G401 (cell line): ENCODE data around the gene ZAR1L. TPM values are rescaled to one million over a fixed set of nuclear protein-coding genes. Genes with fewer than 3 reads are reported as not detected.

Source experiments
- DNase-seq: peaks from one replicate; pipeline ENCODE4 v3.0.0-alpha.2; 2015; ENCODE audit warnings: low spot score
- in situ Hi-C: cut with HindIII; loops from 2 replicates; pipeline ENCODE4 v1.10.0; 2016; ENCODE audit warnings: low sequenced_read_pairs, mixed read lengths
- total RNA-seq: library from RNA; depleted of rRNA; stranded (reverse); fragments of >200 nt; shearing (Covaris generic); gene quantifications from 2 replicates; pipeline ENCODE4 v1.2.3, GENCODE V29; 2014

Gene ZAR1L
- total RNA-seq, 1 experiment from 2014 or later, result not detected

DNA sequence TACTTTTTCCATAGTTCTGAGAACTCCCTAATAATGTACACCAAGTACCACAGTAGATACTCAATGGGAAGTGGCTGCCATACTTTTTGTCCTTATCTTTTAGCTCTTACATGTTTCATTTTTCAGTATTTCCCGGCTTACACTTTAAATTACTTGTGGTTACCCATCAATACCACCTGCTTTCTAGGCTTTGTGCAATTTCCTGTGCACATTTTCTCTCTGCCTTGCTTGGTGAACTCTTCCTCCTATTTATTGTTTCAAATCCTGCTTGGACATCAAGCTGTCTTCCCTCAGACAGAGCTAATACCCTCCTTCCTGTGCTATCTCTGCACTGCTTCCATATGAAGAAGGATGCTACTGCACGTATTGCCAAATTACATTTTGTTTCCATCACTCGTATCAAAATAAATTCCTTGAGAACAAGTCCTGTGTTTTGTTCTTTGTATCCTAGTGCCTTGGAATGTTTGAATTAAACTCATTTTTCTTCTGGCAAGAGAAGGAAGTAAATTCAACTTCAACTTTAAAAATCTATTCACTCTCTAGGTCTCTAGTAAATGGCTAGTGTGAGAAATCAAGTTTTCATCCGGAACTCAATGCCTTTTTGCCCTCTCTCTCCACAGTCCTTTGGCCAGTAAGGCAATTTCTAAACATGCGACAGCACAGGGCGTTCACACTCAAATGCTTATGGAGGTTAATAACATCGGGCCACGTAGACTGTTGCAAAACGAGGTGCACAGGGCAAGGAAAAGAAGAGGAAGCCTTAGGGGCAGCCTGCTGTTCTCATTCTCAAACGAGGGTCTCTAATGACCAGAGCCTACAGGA, 5.6 kb downstream of the ZAR1L start:
- DNase-seq, result no peak
- in situ Hi-C loops, result no loop called here

DNA sequence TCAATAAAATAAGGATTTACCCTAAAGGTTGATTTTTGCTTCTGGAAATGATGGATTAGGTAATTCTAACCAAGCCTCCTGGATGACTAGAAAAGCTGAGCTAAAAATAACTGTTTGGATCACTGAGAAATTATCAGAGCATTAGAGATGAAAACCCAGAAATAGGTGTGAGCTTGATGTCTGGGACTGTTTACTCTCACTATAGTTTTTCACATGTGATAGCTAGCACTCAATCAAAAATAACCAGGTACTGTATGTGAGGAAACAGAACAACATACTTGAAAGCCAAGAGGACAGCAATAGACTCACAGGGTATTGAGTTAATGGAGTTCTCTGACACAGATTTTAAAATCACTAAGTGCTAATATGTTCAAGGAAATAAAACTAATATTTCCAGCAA, 9.5 kb downstream of the ZAR1L start:
- DNase-seq, result no peak
- in situ Hi-C loops, result no loop called here

DNA sequence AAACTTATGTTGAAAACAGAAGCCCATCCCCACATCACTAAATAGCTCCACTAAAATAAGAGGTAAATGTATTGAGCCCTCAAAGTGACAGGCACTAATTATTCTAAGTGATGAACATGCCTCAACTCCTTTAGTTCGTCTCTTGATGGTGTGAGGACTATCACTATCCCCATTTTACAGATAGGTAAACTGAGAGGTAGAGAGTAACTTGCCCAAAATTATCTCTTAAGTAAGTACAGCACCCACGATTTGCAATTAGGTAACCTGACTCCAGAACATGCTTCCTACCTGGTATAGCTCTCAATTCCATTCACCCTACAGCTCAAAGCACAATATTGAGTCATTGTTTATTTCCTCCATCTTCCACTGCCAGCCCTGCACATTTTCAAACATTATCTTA, 12.7 kb downstream of the ZAR1L start:
- in situ Hi-C loops, result no loop called here
- DNase-seq, result no peak

DNA sequence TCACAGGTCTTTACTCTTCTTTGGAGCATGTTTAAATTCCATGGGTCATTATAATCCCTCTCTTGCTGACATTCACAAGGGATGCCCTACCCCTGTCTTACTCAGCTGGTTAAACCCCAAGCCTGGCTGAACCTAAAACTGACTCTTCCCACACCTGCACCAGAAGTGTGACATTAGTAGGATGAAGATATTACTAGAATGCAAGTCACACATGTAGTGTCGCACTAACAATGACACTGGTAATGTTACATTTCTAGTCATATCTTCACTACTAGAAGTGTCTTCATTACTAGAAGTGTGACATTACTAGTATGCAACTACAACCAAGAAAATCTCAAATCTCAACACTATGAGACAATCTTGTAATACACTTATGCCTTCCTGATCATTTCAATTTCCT, 14.2 kb downstream of the ZAR1L start:
- no peak for DNase-seq
- in situ Hi-C loops, result no loop called here

DNA sequence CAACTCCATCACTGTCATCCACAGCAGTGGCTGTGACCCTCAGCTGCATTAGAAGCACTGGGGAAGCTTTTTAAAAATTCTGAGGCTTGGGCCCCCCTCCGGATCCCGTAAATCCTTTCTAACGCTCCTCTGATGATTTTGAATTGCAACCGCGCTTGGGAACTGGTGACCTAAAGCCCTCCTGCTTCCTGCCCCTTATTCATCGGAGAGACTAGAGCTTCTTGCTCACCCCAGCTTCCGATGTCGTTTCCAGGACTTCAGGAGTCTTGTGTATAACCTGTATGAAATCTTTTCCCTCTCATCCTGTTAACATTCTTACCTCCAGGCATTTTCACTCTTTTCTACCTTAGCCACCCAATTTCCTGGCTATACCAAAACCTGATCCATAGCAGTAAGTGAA, 14.8 kb downstream of the ZAR1L start:
- in situ Hi-C loops, result no loop called here
- DNase-seq, result no peak

DNA sequence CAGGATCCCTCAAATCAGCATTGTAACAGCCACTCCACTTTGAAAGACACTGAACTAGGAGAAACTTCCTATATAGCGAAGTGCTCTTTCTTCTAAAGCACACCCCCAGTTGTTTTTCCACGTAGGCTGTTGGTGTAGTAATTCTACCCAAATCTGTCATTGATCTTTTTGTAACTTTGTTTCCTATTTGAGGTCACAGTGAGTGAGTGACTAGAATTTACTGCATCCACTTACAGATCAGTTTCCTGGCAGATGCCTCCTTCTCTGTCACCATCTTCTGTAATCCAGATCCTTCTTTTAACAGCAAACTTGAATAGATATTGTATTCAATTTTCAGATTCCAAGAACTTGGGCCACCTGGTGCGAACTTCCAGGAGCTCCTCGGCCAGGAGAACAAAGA, 15.3 kb downstream of the ZAR1L start:
- DNase-seq, result no peak
- in situ Hi-C loops, result no loop called here

DNA sequence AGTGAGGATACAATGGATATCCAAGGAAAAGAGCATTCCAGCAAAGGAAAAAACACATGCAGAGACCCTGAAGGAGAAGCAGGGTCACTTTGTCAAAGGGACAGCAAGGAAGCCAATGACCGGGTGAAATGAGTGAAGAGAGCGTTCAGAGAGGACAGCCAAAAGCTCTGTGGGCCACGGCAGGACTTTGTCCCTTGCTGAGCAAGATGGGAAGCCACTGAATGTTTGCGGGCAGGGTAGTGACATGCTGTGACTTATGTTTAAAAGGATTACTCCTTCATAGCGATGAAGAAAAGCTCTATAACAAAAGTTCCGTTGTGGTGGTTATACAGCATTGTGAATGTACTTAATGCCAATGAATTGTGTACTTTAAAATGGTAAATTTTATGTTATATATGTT, 16.5 kb downstream of the ZAR1L start:
- no peak for DNase-seq
- in situ Hi-C loops, result no loop called here

DNA sequence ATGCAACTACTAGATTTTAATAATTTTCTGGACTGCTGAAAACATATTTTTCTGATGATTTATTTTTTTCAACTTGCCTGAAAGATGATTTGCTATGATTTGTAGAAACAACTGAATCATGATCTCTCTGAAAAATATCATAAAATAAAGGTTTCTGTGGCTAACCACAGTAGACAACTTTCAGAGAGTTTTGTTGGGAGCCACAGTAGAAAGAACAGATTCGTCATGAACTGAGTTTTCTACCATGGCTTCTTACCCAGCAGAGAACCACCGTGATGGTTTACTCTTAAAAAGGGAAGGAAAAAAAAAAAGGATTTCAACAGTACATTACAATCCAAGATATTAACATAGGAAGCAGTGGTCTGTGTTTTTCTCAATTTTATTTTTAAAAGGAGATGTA, 18.0 kb downstream of the ZAR1L start:
- in situ Hi-C loops, result no loop called here

DNA sequence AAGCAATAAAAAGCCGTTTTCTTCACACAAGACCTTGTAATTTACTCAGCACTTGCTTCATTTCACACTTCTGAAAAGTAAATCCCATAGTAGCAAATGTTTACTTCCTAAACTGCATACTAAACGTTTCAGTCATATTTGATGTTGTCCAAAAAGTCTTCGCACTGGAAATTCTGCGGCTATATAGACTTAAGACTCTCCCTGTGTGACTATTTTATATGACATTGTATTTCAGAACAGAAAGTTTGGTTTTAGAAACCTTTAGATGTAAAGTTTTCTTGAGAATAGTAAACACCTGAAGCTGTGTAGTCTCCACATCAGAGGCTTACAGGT, 29.6 kb downstream of the ZAR1L start:
- no peak for DNase-seq
- in situ Hi-C loops, result no loop called here

More for the DNA sequence above, 18.0 kb downstream of the ZAR1L start:
- no peak for DNase-seq

DNA sequence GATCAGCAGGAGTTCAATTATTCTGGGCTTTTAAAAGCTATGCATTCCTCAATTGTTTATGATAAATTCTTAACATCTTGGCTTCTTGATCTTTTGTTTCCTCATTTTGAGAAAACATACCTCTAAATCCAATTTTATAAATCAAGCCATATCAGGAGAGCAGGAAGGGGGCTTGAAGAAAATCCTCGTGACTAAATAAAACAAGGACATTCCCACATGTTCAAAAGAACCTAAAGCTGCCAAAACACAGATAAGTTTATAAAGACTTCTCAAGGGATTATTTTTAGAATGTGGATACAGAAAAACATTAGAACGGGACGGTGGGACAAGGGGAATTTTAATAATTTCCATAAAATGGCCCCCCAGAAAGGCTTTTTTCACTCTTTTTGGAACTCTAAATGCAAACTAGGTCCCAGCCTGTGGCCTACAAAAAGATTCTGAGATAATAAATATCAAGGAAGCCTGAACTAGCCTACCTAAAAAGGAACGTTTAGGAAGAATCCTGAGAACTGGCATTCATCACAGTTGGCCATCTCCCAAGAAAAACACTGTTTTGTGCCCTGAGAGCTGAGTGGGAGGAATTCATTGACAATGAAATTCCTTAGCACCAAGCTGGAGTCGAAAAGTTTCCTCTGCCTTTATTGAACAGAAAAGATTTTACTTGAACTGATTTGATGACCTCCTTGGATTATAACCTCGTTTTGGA, 30.1 kb downstream of the ZAR1L start:
- in situ Hi-C loops, result no loop called here
- DNase-seq, result no peak

DNA sequence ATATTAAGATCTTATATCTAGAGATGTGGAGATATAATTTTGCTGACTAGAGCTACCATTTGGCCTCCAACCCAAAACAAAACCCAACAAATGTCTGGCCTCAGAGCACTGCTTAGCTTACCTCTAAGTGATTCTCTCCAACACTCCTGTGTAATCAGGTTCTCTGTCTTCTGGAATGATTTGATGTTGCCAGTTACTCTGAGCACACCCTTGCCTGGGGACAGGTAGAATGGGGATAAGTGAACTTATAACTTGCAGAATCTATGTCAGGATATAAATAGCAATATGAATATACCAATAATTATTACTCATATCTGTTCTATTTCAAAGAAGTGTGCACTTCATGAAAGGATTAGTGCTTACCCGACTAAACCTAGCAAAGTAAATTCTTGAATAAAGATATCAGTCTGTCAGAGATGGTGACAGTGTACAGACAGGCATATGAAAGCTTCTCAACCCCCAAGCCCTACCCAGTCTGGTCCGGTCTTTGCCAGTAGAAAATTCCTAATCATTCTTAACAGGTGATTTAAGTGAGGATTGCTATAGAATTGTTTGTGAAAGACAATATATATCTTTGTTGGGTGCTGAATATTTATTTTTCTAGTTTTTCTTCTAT, 33.0 kb downstream of the ZAR1L start:
- in situ Hi-C loops, result no loop called here
- DNase-seq, result no peak

DNA sequence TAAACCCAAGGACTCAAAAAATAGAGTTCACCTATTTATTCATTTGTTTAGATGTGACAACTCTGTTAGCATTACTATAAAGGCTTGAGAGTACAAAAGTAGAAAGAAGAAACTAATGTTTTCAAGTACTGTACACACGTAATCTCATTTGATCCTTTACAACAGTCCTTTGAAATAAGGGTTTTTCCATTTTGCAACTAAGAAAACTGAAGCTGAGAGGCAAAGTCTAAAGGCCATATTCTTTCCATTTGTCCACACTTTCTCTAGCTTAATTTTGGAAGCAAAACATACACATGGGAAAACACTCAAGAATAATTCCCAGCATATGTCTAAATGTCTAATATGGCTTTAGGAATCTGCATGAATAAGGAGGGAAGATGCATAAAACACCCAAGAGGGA, 34.1 kb downstream of the ZAR1L start:
- in situ Hi-C loops, result no loop called here

DNA sequence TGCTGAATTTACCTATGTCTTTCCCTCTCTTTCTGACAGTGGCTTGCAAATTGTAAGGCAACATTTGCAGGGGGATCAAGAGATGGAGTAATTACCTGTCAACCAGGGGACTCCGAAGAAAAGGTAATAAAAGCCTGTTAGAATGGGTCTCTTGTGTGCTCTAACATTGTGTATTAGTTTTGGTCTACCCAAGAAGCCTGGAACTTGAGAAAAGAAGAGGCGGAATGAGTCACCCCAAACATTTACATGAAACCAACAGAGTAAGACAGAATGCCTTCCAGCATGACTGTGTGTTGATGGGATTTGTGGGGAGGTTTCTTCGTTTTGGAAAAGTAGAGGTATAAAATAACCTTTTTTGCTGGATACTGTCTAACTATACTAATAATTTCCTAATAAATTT, 36.7 kb downstream of the ZAR1L start:
- DNase-seq, result no peak
- in situ Hi-C loops, result no loop called here

More for the DNA sequence above, 34.1 kb downstream of the ZAR1L start:
- no peak for DNase-seq

DNA sequence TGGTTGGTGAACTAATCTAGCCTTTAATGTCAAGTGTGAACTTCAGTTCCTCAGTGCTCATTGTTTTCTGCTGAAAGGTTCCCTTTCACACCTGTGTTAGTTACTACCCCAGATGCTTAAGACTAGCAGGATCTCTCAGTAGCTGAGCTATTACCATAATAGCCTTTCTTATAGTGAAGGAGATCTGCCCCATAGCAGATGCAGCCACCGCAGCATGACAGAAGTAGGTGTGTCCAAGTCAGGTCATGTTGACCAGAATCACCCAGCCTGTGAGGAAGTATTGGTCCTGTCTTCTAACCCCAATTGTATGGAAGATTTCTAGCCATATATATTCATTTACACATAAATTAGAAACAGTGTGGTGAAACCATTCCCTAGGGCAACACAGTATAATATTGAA, 37.3 kb downstream of the ZAR1L start:
- DNase-seq, result no peak
- in situ Hi-C loops, result no loop called here

DNA sequence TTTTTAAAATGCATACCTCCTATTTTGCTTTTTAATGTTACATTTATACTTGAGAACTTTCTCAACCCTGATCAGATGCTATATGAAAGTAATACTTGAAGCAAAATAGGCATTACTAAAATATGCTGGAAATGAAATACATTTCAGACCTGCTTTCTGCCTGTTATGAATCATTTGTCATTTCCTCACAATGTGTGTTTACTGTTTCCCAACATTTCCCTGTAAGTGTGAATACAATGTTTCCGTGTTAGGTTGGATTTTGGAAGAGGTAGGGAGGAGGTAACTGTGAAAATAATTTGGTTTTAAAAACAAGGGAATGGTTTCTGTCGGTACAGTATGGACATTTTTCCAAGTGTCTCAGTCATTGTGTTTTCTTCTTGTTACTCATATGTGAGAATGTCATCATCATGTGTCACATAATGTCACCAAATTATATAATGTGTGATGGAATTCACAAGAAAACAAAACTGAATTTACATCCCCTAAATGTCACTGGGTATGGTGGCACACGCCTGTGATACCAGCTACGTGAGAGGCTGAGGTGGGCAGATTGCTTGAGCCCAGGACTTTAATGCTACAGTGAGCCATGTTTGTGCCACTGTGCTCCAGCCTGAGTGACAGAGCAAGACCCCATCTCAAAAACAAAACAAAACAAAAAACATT, 43.0 kb downstream of the ZAR1L start:
- DNase-seq, result no peak
- in situ Hi-C loops, result no loop called here

DNA sequence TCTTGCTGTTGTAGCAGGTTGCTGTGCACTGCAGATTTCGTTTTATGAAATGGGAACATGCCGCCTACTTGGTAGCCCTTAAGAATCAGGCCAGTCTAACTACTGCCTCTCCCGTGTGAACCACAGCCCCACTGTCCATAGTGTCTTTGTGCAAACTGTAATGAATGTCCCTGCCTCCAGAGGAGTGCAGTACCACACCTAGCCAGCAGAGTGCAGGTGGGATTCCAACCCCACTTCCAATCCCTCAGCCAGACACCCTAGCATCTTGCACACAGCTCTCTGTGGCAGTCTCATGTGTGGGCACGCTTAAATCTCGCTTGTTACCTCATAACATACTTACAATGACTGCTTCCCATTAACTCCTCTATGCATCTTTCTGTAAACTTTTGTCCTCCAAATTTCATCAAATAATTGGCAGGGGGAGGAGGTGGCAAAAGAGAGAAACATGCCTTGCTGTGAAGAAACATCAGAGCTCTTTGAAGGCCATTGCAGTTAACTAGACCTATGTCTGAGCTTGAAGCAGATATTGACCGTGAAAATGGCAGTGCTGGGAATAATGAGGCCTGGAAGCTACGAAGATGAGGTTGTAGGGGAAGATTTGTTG, 47.2 kb downstream of the ZAR1L start:
- no peak for DNase-seq

DNA sequence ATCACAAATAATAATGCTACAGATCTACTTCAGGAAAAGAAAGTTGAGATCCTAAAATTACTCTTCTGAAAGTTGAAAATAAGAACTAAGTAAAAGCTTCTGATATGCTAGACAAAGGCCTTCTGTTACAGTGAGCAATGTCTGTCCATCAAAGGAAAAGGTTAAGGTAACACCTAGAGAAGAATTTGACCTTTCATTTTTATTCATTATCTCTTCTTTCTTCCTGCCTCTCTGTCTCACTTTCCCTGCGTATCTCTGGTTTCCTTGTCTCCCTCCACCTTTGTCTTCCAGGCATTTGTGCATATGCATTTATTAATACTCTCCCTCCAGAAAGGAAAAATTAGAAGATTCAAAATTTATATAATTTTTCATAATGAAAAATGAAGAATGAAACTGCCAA, 49.0 kb downstream of the ZAR1L start:
- DNase-seq, result no peak
- in situ Hi-C loops, result no loop called here

More for the DNA sequence above, 47.2 kb downstream of the ZAR1L start:
- in situ Hi-C loops, result no loop called here

DNA sequence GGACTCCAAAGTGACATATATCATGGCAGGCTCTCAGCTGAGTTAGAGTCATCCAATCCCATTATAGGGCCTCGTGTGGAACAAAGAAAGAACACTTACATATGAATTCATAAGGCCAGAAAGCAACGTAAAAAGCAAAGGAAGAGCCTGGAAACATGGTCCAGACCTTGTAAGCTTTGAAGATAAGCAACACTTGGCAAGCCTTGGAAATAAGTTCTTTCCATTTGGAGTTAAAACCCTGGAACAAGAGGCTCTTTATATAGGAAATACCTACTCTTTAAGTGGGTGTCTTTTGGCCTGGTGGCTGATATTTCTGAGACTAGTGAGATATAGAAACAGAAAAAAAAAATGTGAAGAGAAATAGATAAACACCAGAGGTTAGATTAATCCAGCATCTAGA, 49.4 kb downstream of the ZAR1L start:
- DNase-seq, result no peak
- in situ Hi-C loops, result no loop called here

DNA sequence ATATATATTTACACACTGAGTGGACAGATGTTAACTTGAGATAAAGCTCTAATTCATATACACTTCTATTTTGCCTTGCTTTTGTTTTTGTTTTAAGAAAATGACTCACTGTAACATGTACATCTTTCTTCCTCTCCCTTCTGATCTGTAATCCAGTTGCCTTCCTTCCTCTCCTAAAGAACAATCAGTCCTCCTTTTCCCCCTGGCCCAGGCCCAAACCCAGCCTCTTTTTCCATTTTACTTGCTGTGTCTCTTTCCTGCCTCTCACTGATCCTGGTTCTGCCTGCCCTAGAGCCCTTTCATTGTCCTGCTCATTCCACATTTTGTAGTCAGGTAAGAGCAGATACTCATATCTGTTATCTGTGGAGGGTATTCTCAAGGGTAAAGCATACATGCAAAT, 50.8 kb downstream of the ZAR1L start:
- DNase-seq, result no peak

DNA sequence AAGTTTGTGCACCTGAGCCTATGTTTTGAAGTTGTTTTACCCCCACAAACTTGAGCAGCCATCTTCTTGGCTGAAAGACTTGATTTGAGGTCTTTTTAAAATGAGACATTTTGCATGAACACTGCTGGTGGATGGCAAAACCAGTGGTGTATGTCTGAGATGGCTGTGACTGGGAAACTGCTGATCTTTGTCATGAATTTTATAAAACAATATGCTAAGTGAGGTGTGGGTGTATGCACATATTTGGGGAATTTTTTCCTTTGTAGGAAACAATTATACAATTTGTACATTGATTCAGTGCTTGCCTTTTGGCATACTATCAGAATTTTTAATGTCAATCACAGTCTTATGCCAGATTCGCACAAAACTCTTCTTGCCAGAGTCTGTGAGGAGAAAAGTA, 52.5 kb downstream of the ZAR1L start:
- no peak for DNase-seq
- in situ Hi-C loops, result no loop called here

More for the DNA sequence above, 50.8 kb downstream of the ZAR1L start:
- in situ Hi-C loops, result no loop called here
